Activated naive CD8-positive, alpha-beta T cell treated with anti-CD3 and anti-CD28 coated beads, Interleukin-2, amount 50 U/mL, for 16 hours (primary cell): ENCODE data around the gene PARP8.
"Not testable (repeated sequence)": the region's sequence is repeated elsewhere in the genome, so short reads cannot be mapped to it uniquely, and the experiment has no call there.

ENCODE experiments used
- DNase-seq: peaks from one replicate; pipeline ENCODE4 v3.0.0-alpha.2; 2020; ENCODE audit warnings: low read depth, low spot score

Gene PARP8, protein sequence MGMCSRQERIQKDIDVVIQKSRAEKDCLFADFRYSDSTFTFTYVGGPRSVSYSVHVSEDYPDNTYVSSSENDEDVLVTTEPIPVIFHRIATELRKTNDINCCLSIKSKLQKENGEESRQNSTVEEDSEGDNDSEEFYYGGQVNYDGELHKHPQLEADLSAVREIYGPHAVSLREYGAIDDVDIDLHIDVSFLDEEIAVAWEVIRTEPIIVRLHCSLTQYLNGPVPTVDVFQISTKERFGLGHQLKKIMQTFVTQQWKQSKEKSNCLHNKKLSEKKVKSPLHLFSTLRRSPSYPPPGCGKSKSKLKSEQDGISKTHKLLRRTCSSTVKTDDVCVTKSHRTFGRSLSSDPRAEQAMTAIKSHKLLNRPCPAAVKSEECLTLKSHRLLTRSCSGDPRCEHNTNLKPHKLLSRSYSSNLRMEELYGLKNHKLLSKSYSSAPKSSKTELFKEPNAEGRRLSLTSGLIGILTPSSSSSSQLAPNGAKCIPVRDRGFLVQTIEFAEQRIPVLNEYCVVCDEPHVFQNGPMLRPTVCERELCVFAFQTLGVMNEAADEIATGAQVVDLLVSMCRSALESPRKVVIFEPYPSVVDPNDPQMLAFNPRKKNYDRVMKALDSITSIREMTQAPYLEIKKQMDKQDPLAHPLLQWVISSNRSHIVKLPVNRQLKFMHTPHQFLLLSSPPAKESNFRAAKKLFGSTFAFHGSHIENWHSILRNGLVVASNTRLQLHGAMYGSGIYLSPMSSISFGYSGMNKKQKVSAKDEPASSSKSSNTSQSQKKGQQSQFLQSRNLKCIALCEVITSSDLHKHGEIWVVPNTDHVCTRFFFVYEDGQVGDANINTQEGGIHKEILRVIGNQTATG

DNA sequence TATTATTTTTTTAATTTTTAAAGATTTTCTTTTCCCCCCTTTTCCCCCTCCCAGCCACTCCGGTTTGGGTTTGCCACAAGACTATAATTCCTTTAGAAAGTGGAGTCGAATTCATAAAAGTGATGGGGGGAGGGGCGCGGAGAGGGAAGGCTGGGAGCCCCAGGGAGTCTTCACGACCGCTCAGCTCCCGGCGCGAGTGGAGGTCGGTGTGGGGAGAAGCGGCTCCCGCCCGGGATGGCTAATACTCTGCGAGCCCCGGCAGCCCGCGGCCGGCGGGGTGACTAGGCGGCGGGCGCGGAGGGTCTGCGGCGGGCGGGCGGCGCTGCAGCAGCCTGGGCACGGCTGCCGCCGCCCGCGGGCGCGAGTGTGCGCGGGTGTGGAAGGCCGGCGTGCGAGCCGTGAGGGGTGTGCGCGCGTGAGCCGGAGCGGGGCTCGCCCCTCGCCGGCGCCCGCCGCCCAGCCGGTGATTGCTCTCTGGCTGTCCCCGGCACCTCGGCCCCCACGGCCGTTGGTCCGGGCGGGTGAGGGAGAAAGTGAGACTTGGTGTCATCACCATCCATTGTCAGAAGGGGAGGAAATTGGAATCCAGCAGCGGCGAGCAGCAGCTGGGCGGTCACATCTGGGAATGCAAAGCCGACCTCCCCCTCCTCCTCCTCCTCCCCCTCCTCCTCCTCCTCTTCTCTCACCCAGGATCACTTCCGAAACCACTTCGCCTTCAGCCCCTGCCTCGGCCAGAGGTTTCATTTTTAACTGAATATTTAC is at the start of gene PARP8:
TSS of gene PARP8 (plus strand) at position 377 of the 762 bp plus-strand sequence. CDS start 459 bp downstream, outside the sequence.
- no peak for DNase-seq

DNA sequence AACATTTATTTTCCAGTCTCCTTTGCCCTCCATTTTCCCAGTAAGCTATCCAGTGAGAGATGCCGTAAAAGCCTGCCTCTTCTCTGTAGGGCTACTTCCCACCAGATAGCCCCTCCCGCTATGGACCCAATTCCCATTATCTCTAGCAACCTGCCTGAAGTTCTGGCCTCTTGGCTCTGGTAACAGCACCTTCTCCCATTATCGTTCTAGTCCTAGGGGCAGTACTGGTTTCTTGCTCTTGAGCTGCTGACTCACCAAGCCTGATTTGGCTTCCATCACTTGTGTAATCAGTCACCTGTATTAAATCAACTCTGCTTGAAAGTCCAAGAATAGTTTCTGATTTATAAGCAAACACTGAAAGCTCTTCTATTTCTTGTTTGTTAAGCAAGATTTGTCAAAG is 42.8 kb upstream of the PARP8 start:
- no peak for DNase-seq

DNA sequence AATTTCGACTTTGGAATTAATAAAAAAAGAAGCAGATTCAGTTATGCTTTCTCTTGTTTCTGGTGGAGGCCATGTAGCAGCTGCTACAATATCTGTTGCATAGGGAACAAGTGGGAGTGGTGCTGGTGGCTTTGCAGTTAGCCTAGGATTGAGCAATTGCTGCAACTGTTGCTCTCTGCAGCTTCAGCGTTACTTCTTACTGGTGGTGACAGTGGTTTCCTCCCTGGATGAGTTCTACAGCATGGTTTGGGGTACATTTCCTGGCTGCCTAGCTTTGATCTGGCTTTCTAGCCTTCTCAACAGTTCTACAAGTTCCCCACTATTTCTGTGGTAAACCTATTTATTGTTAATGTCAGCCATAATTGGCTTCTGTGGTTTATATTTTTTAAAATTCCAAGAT is 31.6 kb upstream of the PARP8 start:
- DNase-seq: not testable (repeated sequence)

DNA sequence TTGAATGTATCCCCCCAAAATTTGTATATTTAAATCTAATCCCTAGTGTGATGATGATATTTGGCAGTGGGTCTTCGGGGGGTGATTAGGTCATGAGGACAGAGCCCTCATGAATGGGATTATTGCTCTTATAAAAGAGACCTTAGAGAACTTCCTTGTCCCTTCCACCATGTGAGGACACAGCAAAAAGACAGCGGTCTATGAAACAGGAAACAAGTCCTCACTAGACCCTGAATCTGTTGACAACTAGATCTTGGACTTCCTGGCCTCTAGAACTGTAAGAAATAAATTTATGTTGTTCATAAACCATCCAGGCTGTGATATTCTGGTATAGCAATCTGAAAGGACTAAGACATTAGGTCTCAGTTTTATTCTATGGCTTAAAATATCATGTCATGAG is 28.9 kb upstream of the PARP8 start:
- not testable (repeated sequence) for DNase-seq

DNA sequence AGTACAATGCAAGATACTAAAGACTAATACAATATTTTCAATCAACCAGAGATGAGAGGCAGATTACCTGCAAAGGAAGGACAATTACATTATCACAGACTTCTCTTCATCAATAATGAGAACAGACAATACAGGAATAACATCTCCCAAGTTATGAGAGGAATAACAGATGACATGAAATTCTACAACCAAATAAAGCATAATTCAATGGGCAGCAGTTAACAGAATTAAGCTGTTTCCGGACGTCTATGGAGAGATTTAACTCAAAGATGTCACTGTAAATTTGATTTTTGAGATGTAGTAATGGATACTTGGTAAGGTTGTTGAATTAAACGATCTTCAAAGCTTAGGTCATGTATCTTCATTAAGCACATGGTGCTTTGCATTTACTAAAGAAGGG is 19.8 kb upstream of the PARP8 start:
- DNase-seq: no peak

DNA sequence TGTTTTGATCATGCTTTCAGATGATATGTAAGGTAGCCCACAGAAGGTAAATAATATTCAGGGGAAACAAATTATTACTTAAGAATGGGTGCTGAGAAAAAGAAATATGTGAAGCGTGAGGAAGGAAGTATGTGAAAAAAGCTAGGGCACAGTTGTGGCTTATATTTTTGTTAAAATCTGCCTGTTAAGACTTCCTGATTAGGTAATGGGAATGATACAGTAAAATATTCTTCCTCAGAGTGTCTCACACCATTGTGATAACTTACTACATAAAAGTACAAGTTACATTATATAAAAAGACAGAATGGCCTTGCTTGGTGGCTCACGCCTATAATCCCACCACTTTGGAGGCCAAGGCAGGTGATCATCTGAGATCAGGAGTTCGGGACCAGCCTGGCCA is 18.7 kb upstream of the PARP8 start:
- DNase-seq: no peak

DNA sequence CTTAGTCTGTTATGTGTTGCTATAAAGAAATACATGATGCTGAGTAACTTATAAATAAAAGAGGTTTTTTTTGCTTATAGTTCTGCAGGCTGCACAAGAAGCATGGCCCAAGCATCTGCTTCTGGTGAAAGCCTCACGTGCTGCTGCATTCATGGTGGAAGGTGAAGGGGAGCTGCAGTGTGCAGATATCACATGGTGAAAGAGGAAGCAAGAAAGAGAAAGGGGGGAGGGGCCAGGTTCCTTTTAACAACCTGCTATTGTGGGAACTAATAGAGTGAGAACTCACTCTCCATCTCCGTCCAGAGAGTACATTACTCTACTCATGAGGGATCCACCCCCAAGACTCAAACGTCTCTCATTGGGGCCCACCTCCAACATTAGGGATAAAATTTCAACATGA is 12.5 kb upstream of the PARP8 start:
- DNase-seq: no peak

DNA sequence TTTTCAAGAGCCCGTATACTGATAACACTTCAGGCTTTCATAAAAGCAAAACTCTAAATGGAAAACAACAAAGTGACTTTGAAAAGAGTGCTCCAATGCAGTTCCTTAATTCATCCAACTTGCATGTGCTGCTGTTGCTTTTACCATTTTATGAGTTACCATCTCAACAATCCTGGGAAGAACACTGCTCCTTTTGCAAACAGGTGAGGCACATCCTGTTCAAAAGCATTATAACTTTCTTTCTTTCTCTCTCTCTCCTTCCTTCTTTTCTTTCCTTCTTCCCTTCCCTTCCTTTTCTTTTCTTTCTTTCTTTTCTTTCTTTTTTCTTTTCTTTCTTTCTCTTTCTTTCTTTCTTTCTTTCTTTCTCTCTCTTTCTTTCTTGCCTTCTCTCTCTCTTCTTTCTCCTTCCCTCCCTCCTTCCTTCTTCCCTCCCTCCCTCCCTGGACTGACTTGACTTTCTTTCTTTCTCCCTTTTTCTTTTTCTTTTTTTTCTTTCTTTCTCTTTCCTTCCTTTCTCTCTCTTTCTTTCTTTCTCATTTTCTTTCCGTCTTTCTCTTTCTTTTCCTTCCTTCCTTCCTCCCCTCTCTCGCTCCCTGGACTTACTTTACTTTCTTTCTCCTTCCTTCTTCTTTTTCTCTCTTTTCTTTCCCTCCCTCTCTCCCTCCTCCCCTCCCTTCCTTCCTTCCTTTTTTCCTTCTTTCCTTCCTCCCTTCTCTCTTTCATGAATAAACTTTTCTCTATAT is 11.2 kb upstream of the PARP8 start:
- no peak for DNase-seq

DNA sequence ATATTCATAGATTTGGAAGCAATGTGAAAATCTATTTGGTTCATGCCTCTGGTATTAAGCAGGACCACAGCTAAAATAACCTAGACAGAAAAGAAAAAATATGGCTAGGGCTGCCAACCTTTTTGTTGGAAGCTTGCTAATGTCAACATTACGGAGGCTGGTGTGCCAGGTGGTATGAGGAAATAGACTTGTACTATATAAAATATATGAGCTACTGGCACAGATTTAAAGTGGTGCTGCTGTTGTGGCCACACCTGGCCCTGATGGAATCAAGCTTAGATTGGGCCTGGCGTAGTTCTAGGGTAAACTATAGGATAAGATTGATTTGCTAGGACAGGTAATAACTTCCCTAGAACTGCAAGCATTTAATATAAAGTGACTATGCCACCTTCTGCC is 10.6 kb upstream of the PARP8 start:
- DNase-seq: no peak

DNA sequence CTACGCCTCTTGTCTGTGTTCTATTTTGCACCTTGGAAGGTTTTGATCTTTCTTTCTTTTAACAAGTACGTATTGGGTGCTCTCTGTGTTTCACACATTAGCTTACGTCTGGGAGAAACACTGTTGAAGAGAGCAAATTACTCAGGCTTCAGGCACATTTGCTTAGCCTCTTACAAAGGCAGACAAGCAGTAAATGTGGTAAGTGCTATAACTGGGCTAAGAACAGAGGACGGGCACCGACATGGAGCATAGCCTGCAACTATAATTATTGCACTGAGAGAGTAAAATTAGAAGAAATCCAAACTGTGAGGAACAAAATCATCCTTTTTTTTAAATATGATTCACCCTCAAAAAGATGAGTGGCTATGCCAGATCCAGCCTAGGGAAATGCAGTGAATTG is 9.4 kb upstream of the PARP8 start:
- no peak for DNase-seq

DNA sequence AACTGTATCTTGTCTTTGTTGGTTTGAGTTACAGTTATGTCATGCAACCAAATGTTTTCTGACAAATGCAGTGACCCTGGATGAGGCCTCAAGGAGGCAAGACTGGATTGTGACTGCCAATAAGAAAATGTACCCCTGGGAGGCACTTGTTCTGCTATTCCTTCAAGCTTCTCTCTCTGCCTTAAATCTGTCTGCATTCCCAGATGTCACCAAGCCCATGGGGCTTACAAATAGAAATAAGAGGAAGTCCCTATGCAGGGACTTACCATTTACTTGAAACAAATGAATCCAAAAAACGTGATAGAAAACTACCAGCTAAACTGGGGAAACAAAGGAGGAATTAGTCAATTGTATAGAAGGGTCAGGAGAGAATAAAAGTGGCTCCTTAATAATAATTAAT is 8.2 kb upstream of the PARP8 start:
- DNase-seq: no peak

DNA sequence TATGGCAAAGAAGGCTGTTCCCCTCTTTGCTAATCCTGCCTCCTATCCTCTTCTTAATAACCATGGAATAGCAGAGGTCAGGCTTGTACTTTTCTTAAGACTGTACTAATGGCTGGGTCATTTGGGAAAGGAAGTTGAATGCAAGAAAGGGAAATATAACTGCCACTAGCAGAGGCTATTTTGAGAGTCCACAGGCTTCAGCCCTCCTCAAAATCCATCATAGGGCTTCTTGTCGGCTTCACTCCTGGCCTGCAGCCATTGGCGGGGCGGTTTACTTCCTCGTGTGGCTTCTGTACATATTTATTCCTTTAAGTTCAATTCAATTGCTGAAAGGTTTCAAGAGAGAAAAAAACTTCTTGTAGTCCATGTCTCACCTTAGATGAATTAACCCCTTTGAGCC is 2.8 kb upstream of the PARP8 start:
- no peak for DNase-seq

DNA sequence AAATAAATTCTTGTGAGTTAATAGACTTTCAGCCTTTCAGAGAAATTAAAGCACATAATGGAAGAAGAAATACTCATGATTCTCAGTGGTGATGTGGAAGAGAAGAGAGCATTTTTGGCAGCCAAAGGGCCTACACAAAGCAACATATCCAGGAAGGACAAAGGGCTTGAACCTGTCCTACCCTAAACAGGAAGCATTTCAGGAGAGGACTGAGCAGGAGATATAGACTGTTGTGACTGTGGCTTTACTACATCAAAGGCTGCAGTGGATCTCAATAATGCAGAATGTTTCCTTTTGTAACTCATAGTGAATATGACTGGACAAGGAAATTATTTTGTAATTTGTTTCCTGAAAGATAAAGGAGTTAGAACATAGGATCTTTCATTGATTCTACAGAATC is 1.3 kb upstream of the PARP8 start:
- DNase-seq: no peak

DNA sequence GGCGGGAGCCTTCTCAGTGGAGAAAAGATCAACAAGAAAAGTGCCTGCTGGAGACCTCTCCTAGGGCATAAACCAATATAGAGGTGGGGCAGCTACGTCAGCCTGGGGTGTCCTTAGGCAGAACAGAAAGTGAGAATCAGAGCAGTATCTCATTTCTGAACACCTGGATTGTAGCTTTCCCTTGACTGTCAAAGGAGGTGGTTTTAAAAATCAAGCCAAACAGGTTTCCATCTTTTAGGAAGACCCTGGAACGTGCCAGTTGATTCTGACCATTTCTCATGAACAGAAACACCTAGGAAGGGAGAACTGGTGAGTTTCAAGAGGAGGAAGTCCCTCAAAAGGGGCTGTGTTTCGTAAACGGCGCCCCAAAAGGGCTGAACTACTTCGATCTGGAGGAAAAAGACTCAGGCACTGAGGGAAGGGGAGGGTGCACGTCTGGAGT is 655 bp upstream of the PARP8 start:
- DNase-seq: not testable (repeated sequence)

DNA sequence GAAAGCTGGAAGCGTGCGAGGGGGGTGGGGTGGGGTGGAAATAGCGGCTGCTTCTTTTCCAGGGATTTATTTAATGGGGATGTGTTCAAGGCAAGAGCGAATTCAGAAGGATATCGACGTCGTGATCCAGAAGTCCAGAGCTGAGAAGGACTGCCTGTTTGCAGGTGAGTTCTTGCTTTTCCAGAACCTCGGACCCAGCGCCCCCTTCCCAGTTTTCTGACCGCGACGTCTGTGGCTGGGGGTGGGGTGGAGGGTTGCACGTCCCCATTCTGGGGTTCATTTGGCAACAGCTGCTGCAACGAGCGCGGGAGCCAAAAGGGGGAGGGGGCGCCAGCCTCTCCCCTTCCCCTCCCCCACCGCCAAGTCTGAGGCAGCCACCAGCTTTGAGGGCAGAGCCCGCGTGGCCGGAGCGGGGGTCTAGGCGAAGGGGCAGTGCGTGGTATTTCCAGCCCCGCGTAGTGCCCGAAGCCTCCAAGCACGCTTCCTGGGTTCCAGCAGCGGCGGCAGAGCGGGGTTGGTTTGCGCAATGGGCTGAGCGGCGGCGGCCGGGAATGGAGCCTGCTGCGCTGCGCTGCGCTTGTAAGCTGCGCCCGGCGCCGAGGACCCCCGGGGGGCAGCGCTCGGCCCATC is 701 bp downstream of the PARP8 start:
- peak; percentile 16 for DNase-seq

DNA sequence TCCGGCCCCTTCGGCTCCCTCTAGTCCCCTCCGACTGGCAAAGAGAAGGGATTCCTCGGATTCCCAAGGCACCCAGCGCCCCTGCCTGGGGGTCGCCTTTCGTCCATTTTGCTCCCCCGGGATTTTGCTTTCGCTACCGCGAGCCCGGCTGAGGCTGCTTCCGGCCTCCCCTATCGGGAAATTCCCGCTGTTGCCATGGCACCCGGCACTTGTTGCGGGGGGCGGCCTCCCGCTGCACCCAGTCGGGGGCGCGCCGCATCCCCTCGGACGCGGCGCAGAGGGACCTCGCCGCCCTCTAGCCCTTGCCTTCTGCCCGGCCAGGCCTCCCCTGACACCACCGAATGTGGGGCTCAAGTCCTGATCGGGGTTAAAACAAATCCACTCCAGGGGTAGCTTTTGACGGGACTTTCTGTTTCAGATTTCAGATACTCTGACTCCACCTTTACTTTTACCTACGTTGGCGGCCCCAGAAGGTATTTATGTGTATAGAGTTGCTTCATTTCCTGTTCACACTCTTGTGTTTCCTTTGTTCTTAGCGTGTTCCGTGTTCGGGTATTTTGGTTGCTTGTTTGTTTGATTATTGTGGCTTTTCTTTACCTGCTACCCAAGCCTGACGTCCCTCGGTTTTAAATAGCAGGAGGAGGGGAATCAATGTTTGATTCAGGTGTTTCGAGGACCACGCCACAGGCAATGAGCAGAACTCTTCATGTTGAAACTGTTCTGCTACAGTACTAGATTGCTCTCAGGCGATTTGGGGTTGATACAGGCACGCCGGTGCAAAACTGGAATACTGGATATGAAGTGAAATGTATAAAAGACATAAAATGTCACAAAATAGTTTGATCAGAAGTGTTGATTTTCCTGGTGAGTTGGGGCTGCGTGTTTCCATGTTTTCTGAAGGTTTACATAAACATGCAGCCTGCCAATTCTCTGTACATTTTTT is 1.5 kb downstream of the PARP8 start:
- DNase-seq: peak; percentile 71

DNA sequence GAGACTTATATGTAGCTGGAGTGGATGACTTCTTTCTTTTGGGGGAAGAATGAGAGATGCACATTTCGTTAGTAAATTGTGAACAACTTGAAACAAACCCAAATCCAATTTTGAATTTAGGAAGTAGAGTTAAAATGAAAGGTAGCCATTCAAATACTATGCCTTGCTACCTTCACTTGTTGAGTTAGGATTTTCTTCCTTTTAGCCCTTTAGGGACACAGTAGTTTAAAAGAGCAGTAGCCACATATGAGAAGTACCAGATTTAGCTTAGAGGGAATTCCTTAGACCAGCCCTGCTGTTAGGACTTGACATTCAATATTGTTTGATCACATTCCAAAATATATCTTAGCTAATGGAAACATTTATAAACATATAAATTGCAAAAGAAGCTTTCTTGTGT is 2.2 kb downstream of the PARP8 start:
- DNase-seq: not testable (repeated sequence)

DNA sequence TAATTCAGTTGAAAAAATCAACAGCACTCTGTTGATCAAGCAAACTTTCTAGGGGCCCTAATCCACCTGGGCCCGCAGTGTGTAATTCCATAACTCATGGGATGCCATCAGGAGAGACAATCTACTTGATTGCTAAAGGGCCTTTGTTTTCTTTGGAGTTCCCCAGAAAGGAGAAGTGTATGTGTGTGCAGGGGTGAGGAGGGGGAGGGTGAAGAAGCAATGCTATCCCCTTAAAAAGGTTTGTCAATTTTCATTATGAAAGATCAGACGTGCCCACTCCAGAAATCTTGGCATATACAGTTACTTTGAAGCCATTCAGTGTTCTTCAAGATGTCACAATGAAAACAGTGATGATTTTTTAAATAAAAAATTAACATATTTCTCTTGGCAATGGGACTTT is 6.2 kb downstream of the PARP8 start:
- DNase-seq: no peak

DNA sequence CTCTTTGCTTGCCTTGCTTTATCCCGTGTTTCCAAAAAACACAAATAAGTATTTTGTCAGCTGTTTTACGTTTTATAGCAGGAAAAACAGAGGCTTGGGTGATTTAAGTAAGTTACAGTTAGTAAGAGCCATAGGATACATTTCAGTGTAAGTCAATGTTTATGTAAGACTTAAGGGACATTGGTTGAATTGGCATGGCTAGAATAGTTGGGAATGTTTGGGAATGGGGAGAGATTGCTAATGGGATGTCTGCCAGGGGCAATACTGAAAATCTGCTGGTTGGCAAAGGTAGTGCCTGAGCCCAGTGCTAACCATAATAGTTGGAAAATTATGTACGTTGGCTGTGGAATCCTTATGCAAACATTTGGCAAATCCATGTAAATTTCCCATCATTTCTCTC is 7.0 kb downstream of the PARP8 start:
- DNase-seq: not testable (repeated sequence)

DNA sequence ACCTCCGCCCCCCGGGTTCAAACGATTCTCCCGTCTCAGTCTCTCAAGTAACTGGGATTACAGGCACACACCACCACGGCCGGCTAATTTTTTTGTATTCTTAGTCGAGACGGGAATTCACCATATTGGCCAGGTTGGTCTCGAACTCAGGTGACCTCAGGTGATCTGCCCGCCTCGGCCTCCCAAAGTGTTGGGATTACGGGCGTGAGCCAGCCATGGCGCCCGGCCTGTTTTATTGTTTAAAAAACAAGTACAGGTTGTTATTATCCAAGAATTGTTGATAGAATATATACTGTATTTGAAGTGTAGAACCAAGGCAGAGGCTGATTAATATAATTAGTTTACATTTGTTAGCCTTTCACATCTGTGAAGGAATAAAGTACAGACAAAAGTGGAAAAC is 8.9 kb downstream of the PARP8 start:
- no peak for DNase-seq
